MV-4-11 (cell line): ENCODE data around the gene KLHL2.
"Not testable (repeated sequence)": the region's sequence is repeated elsewhere in the genome, so short reads cannot be mapped to it uniquely, and the experiment has no call there.

Source experiments
- DNase-seq: peaks from one replicate; lab custom pipeline; 2025; lab: John Stamatoyannopoulos, UW

The KLHL2 gene

GRCh38 chr4:165201806-165202205 lies 5.6 kb upstream of the KLHL2 start:
- DNase-seq = no peak

- peak; percentile 19 for DNase-seq
Observed at GRCh38 chr4:165203541-165204461, 3.6 kb upstream of the KLHL2 start.

GRCh38 chr4:165204462-165204830 lies 2.9 kb upstream of the KLHL2 start:
- peak; percentile 46 for DNase-seq

- DNase-seq = no peak
Observed at GRCh38 chr4:165207016-165207430, 338 bp upstream of the KLHL2 start.

- DNase-seq = no peak
Observed at GRCh38 chr4:165208221-165208652, 876 bp downstream of the KLHL2 start.

GRCh38 chr4:165208741-165209388 lies 1.5 kb downstream of the KLHL2 start:
- DNase-seq = no peak

GRCh38 chr4:165209796-165210195 lies 2.4 kb downstream of the KLHL2 start:
- no peak for DNase-seq

- no peak for DNase-seq
Observed at GRCh38 chr4:165210566-165210965, 3.2 kb downstream of the KLHL2 start.

GRCh38 chr4:165212647-165213046 lies 5.3 kb downstream of the KLHL2 start:
- DNase-seq = not testable (repeated sequence)

GRCh38 chr4:165213404-165213803 lies 6.0 kb downstream of the KLHL2 start:
- not testable (repeated sequence) for DNase-seq

- not testable (repeated sequence) for DNase-seq
Observed at GRCh38 chr4:165213991-165214709, 6.8 kb downstream of the KLHL2 start.

- DNase-seq = peak; percentile 24
Observed at GRCh38 chr4:165215034-165215751, 7.8 kb downstream of the KLHL2 start.

- DNase-seq = not testable (repeated sequence)
Observed at GRCh38 chr4:165215761-165216487, 8.6 kb downstream of the KLHL2 start.

- no peak for DNase-seq
Observed at GRCh38 chr4:165217325-165217724, 10.0 kb downstream of the KLHL2 start.

- DNase-seq = not testable (repeated sequence)
Observed at GRCh38 chr4:165221306-165221705, 13.9 kb downstream of the KLHL2 start.

- not testable (repeated sequence) for DNase-seq
Observed at GRCh38 chr4:165221993-165222650, 14.8 kb downstream of the KLHL2 start.

GRCh38 chr4:165222651-165222994 lies 15.3 kb downstream of the KLHL2 start:
- peak; percentile 81 for DNase-seq

- DNase-seq = not testable (repeated sequence)
Observed at GRCh38 chr4:165227401-165227800, 20.0 kb downstream of the KLHL2 start.

- DNase-seq = not testable (repeated sequence)
Observed at GRCh38 chr4:165229490-165230200, 22.3 kb downstream of the KLHL2 start.
